ENCODE measurements around the gene SH2B2. TPM values are rescaled to one million over a fixed set of nuclear protein-coding genes. Genes with fewer than 3 reads are reported as not detected.

Gene SH2B2
- total RNA-seq, 5 donors from 2014 or later (not counting 1 experiment from before 2014, with no cell fraction given), result 0.90 to 5.0 (median 2.5) TPM

- H3K9me3 Mint-ChIP-seq, result no peaks in the 10 kb centered on the region
- ATAC-seq (replicated peaks in 1 of 4) (no peak), DNase-seq (no peak)
- no peaks in the 10 kb centered on the region for H3K9me3 ChIP-seq
- H3K4me1 Mint-ChIP-seq, result no peaks in the 10 kb centered on the region
- H3K36me3 ChIP-seq (ENCODE audit: control insufficient read depth in 2 of 2, extremely low read depth in 1 of 2, insufficient read depth in 1 of 2, low read length in 1 of 2), result peaks cover 0 to 4% of the 10 kb centered on the region in 2 donors
- H3K36me3 Mint-ChIP-seq, result peaks cover 28% of the 10 kb centered on the region
- no peaks in the 10 kb centered on the region for H3K4me1 ChIP-seq (ENCODE audit: control insufficient read depth in 1 of 2, extremely low read depth in 1 of 2, insufficient read depth in 2 of 2, low read length in 2 of 2)
- H3K27ac ChIP-seq (ENCODE audit: low read length), result no peak overlapping the region
- ChIA-PET CTCF (no interaction called here), POLR2A (no interaction called here)
- no peak overlapping the region for H3K27ac Mint-ChIP-seq
- no peaks in the 10 kb centered on the region for H3K27me3 ChIP-seq (replicated peaks in 1 of 2; ENCODE audit: control insufficient read depth in 2 of 2, extremely low read depth in 1 of 2, insufficient read depth in 2 of 2, low read length in 1 of 2)
- no peaks in the 10 kb centered on the region for H3K27me3 Mint-ChIP-seq
- 80% methylated on average over 2 of the region's 7 CpGs for WGBS (ENCODE audit: insufficient coverage)
- no peak overlapping the region for H3K4me3 Mint-ChIP-seq
- H3K4me3 ChIP-seq (ENCODE audit: control insufficient read depth in 1 of 2, extremely low read depth in 1 of 2, low read length in 1 of 2), result no peak overlapping the region
These were observed 34.9 kb upstream of the SH2B2 start for GRCh38 chr7:102251531-102252365.

- H3K36me3 ChIP-seq (ENCODE audit: control insufficient read depth in 2 of 2, extremely low read depth in 1 of 2, insufficient read depth in 1 of 2, low read length in 1 of 2), result peaks cover 0 to 4% of the 10 kb centered on the region in 2 donors
- no peaks in the 10 kb centered on the region for H3K27me3 ChIP-seq (replicated peaks in 1 of 2; ENCODE audit: control insufficient read depth in 2 of 2, extremely low read depth in 1 of 2, insufficient read depth in 2 of 2, low read length in 1 of 2)
- no peak overlapping the region for H3K27ac ChIP-seq (ENCODE audit: low read length)
- H3K4me3 Mint-ChIP-seq, result no peak overlapping the region
- peaks cover 22% of the 10 kb centered on the region for H3K36me3 Mint-ChIP-seq
- ChIA-PET POLR2A (no interaction called here), CTCF (no interaction called here)
- H3K4me3 ChIP-seq (ENCODE audit: control insufficient read depth in 1 of 2, extremely low read depth in 1 of 2, low read length in 1 of 2), result no peak overlapping the region
- no peaks in the 10 kb centered on the region for H3K4me1 Mint-ChIP-seq
- H3K9me3 ChIP-seq, result no peaks in the 10 kb centered on the region
- H3K27ac Mint-ChIP-seq, result no peak overlapping the region
- H3K27me3 Mint-ChIP-seq, result no peaks in the 10 kb centered on the region
- H3K9me3 Mint-ChIP-seq, result no peaks in the 10 kb centered on the region
- no peaks in the 10 kb centered on the region for H3K4me1 ChIP-seq (ENCODE audit: control insufficient read depth in 1 of 2, extremely low read depth in 1 of 2, insufficient read depth in 2 of 2, low read length in 2 of 2)
- ATAC-seq (replicated peaks in 1 of 4) (no peak), DNase-seq (no peak)
- 72% methylated on average over 5 of the region's 11 CpGs for WGBS (ENCODE audit: insufficient coverage)
These were observed 34.2 kb upstream of the SH2B2 start for GRCh38 chr7:102252366-102252982.

GRCh38 chr7:102253066-102253972 is 33.3 kb upstream of the SH2B2 start:
- ChIA-PET POLR2A (no interaction called here), CTCF (no interaction called here)
- ATAC-seq (replicated peaks in 1 of 4), result no peak
- H3K9me3 ChIP-seq, result no peaks in the 10 kb centered on the region
- H3K4me3 Mint-ChIP-seq, result no peak overlapping the region
- no peaks in the 10 kb centered on the region for H3K4me1 Mint-ChIP-seq
- no peaks in the 10 kb centered on the region for H3K27me3 Mint-ChIP-seq
- H3K4me1 ChIP-seq (ENCODE audit: control insufficient read depth in 1 of 2, extremely low read depth in 1 of 2, insufficient read depth in 2 of 2, low read length in 2 of 2), result no peaks in the 10 kb centered on the region
- H3K36me3 Mint-ChIP-seq, result peaks cover 22% of the 10 kb centered on the region
- no peak for DNase-seq
- peaks cover 0 to 4% of the 10 kb centered on the region in 2 donors for H3K36me3 ChIP-seq (ENCODE audit: control insufficient read depth in 2 of 2, extremely low read depth in 1 of 2, insufficient read depth in 1 of 2, low read length in 1 of 2)
- H3K27me3 ChIP-seq (replicated peaks in 1 of 2; ENCODE audit: control insufficient read depth in 2 of 2, extremely low read depth in 1 of 2, insufficient read depth in 2 of 2, low read length in 1 of 2), result no peaks in the 10 kb centered on the region
- no peak overlapping the region for H3K4me3 ChIP-seq (ENCODE audit: control insufficient read depth in 1 of 2, extremely low read depth in 1 of 2, low read length in 1 of 2)
- WGBS (ENCODE audit: insufficient coverage), result 86% methylated on average over 6 of the region's 19 CpGs
- H3K27ac Mint-ChIP-seq, result no peak overlapping the region
- H3K9me3 Mint-ChIP-seq, result no peaks in the 10 kb centered on the region
- H3K27ac ChIP-seq (ENCODE audit: low read length), result no peak overlapping the region

GRCh38 chr7:102253973-102254370 is 32.7 kb upstream of the SH2B2 start:
- WGBS (ENCODE audit: insufficient coverage), result 91% methylated on average over 13 of the region's 13 CpGs
- Histone ChIP-seq H3K9me3 (no peaks in the 10 kb centered on the region), H3K27me3 (replicated peaks in 1 of 2; ENCODE audit: control insufficient read depth in 2 of 2, extremely low read depth in 1 of 2, insufficient read depth in 2 of 2, low read length in 1 of 2) (no peaks in the 10 kb centered on the region), H3K4me1 (ENCODE audit: control insufficient read depth in 1 of 2, extremely low read depth in 1 of 2, insufficient read depth in 2 of 2, low read length in 2 of 2) (no peaks in the 10 kb centered on the region), H3K4me3 (ENCODE audit: control insufficient read depth in 1 of 2, extremely low read depth in 1 of 2, low read length in 1 of 2) (no peak overlapping the region), H3K27ac (ENCODE audit: low read length) (no peak overlapping the region), H3K36me3 (ENCODE audit: control insufficient read depth in 2 of 2, extremely low read depth in 1 of 2, insufficient read depth in 1 of 2, low read length in 1 of 2) (peaks cover 0 to 4% of the 10 kb centered on the region in 2 donors)
- Mint-ChIP-seq H3K4me1 (no peaks in the 10 kb centered on the region), H3K27ac (no peak overlapping the region), H3K9me3 (no peaks in the 10 kb centered on the region), H3K36me3 (peaks cover 22% of the 10 kb centered on the region), H3K27me3 (no peaks in the 10 kb centered on the region), H3K4me3 (no peak overlapping the region)
- ATAC-seq (replicated peaks in 1 of 4) (no peak), DNase-seq (no peak)
- CTCF ChIA-PET, result no interaction called here
- POLR2A ChIA-PET, result no interaction called here

GRCh38 chr7:102254521-102254920 is 32.1 kb upstream of the SH2B2 start:
- Mint-ChIP-seq H3K27me3 (no peaks in the 10 kb centered on the region), H3K27ac (no peak overlapping the region)

GRCh38 chr7:102255501-102255900 is 31.2 kb upstream of the SH2B2 start:
- ChIA-PET POLR2A (interaction anchor here in 1 of 2 donors (0.6 kb wide), 1 partner anchor 57 kb away, joined by 8 read pairs; no protein-coding TSS in a partner anchor), CTCF (no interaction called here)
- H3K4me1 ChIP-seq (ENCODE audit: control insufficient read depth in 1 of 2, extremely low read depth in 1 of 2, insufficient read depth in 2 of 2, low read length in 2 of 2), result no peaks in the 10 kb centered on the region
- H3K9me3 ChIP-seq, result no peaks in the 10 kb centered on the region
- H3K27ac Mint-ChIP-seq, result no peak overlapping the region
- no peaks in the 10 kb centered on the region for H3K9me3 Mint-ChIP-seq
- DNase-seq (no peak), ATAC-seq (replicated peaks in 1 of 4) (no peak)
- H3K4me3 Mint-ChIP-seq, result no peak overlapping the region
- no peaks in the 10 kb centered on the region for H3K27me3 ChIP-seq (replicated peaks in 1 of 2; ENCODE audit: control insufficient read depth in 2 of 2, extremely low read depth in 1 of 2, insufficient read depth in 2 of 2, low read length in 1 of 2)
- H3K27me3 Mint-ChIP-seq, result no peaks in the 10 kb centered on the region
- no peak overlapping the region for H3K27ac ChIP-seq (ENCODE audit: low read length)
- whole genome bisulfite sequencing (ENCODE audit: insufficient coverage), result 80% methylated on average over 1 of the region's 7 CpGs
- H3K4me3 ChIP-seq (ENCODE audit: control insufficient read depth in 1 of 2, extremely low read depth in 1 of 2, low read length in 1 of 2), result no peak overlapping the region
- no peaks in the 10 kb centered on the region for H3K4me1 Mint-ChIP-seq
- peaks cover 10% of the 10 kb centered on the region for H3K36me3 Mint-ChIP-seq
- H3K36me3 ChIP-seq (ENCODE audit: control insufficient read depth in 2 of 2, extremely low read depth in 1 of 2, insufficient read depth in 1 of 2, low read length in 1 of 2), result no peaks in the 10 kb centered on the region

More at GRCh38 chr7:102254521-102254920, 32.1 kb upstream of the SH2B2 start:
- ATAC-seq (replicated peaks in 1 of 4) (no peak), DNase-seq (no peak)
- POLR2A ChIA-PET, result no interaction called here
- H3K27me3 ChIP-seq (replicated peaks in 1 of 2; ENCODE audit: control insufficient read depth in 2 of 2, extremely low read depth in 1 of 2, insufficient read depth in 2 of 2, low read length in 1 of 2), result no peaks in the 10 kb centered on the region
- Mint-ChIP-seq H3K36me3 (peaks cover 19% of the 10 kb centered on the region), H3K4me1 (no peaks in the 10 kb centered on the region), H3K4me3 (no peak overlapping the region), H3K9me3 (no peaks in the 10 kb centered on the region)
- 81% methylated on average over 8 of the region's 8 CpGs for WGBS (ENCODE audit: insufficient coverage)
- H3K27ac ChIP-seq (ENCODE audit: low read length), result no peak overlapping the region
- no peaks in the 10 kb centered on the region for H3K4me1 ChIP-seq (ENCODE audit: control insufficient read depth in 1 of 2, extremely low read depth in 1 of 2, insufficient read depth in 2 of 2, low read length in 2 of 2)
- no peaks in the 10 kb centered on the region for H3K9me3 ChIP-seq
- H3K36me3 ChIP-seq (ENCODE audit: control insufficient read depth in 2 of 2, extremely low read depth in 1 of 2, insufficient read depth in 1 of 2, low read length in 1 of 2), result no peaks in the 10 kb centered on the region
- CTCF ChIA-PET, result no interaction called here
- no peak overlapping the region for H3K4me3 ChIP-seq (ENCODE audit: control insufficient read depth in 1 of 2, extremely low read depth in 1 of 2, low read length in 1 of 2)

Data from T-cell (primary cell).